GM12873 (cell line): ENCODE data around the gene MARCKSL1.

Source experiments
- TF ChIP-seq, protein P1 (sequence below): IDR thresholded peaks from 2 replicates; pipeline ENCODE4 v1.5.1; 2012; ENCODE audit warnings: low read depth, mild to moderate bottlenecking, moderate library complexity, low read length, control low read depth; ENCODE audit not compliant: insufficient read depth; ENCODE audit errors: missing control alignments

Gene MARCKSL1

DNA sequence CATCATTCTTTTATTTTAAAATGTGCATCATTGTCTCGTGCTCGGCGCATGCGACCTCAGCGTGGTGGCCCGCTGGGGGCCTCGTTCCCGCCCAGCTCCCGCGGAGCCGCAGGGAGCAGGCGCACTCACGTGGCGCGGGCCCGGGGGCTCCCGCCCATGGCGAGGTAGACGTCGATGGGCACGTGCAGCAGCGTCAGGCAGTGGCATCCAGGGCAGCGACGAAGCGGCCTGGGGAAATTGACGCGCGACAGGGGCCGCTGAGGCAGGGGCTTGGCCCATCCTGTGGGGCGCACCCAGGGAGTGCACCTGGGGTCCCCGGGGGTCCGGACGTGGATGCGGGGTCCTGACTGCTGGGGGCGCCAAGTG lies 25.3 kb upstream of the MARCKSL1 start:
- TF ChIP-seq, protein P1, sequence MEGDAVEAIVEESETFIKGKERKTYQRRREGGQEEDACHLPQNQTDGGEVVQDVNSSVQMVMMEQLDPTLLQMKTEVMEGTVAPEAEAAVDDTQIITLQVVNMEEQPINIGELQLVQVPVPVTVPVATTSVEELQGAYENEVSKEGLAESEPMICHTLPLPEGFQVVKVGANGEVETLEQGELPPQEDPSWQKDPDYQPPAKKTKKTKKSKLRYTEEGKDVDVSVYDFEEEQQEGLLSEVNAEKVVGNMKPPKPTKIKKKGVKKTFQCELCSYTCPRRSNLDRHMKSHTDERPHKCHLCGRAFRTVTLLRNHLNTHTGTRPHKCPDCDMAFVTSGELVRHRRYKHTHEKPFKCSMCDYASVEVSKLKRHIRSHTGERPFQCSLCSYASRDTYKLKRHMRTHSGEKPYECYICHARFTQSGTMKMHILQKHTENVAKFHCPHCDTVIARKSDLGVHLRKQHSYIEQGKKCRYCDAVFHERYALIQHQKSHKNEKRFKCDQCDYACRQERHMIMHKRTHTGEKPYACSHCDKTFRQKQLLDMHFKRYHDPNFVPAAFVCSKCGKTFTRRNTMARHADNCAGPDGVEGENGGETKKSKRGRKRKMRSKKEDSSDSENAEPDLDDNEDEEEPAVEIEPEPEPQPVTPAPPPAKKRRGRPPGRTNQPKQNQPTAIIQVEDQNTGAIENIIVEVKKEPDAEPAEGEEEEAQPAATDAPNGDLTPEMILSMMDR = no peak

- TF ChIP-seq, protein P1 = no peak
These were observed 22.4 kb upstream of the MARCKSL1 start for GRCh38 chr1:32358435-32358834.

GRCh38 chr1:32357614-32358013 lies 21.6 kb upstream of the MARCKSL1 start:
- TF ChIP-seq, protein P1 = no peak

DNA sequence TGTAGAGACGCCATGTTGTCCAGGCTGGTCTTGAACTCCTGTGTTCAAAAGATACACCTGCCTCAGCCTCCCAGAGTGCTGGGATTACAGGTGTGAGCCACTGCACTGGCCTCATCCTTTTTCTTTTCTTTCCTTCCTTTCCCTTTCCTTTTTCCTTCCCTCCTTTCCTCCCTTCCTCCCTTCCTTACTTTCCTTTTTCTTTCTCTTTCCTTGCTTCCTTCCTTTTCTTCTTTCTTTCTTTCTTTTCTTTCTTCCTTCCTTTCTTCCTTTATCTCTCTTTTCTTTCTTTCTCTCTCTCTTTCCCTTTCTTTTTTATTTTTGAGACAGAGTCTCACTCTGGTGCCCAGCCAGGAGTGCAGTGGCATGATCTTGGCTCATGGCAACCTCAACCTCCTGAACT lies 20.4 kb upstream of the MARCKSL1 start:
- TF ChIP-seq, protein P1 = no peak

GRCh38 chr1:32353886-32354570 lies 18.0 kb upstream of the MARCKSL1 start:
- TF ChIP-seq, protein P1 = no peak

GRCh38 chr1:32353431-32353830 lies 17.4 kb upstream of the MARCKSL1 start:
- TF ChIP-seq, protein P1 = no peak

GRCh38 chr1:32352831-32353383 lies 16.9 kb upstream of the MARCKSL1 start:
- TF ChIP-seq, protein P1 = no peak
